ENCODE results near the gene NOP10. TPM values are rescaled to one million over a fixed set of nuclear protein-coding genes. Genes with fewer than 3 reads are reported as not detected.

NOP10 gene
- total and polyA plus RNA-seq, 2 of the 13 experiments (the other 11 are each of a cell fraction or from before 2014, with no cell fraction given), result 239 to 369 TPM

DNA sequence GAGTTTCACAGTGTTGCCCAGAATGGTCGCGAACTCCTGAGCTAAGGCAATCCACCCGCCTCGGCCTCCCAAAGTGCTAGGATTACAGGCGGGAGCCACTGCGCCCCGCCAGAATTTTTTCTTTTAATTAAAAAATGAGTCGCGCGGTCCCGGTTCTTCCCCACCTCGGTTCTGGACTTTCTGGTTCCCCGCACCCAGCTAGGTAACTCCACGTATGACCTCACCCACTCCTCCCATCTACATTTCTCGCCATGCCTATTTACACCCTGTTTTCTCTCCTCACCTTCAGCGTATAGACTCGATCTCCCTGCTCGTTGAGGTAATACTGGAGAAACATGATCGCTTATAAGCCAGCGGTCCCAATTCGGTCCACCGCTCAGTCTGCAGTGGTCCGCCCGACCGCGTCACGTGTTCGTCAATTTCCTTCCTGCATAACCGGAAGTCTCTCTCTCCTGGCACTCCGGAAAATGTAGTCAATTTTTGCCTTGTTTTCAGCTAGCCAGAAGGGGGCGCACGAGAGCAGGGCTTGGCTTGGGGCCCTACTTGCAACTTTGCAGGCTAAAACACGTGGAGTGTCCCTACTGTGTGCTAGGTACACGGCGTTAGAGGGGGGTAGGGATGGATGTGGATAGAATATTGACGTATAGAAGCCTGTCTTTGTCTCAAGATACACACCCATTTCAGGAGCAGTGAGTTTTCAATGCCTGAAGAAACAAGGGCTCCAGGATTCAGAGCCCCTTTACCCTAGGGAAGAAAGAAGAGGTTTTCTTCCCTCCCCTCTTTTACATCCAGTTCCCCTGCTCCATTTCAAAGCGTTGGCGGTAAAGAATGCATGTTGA lies at the start of gene NOP10, which contains the start of gene NUTM1 (continued):
- TF ChIP-seq REST (IDR thresholded peaks at IDR 0.05; ENCODE audit: borderline replicate concordance in 1 of 2, low read depth in 1 of 2, low read length in 2 of 2) (peak in 1 of 2 experiments; percentile 22; a peak in 1 of 4 replicates), KDM6A (CRISPR knock-in tag; IDR thresholded peaks at IDR 0.05; ENCODE audit: low read depth) (no peak), ZNF878 (CRISPR knock-in tag; IDR thresholded peaks at IDR 0.05) (peak; percentile 75; the same call in 1 of the 2 replicates), ZSCAN12 (CRISPR knock-in tag; IDR thresholded peaks at IDR 0.05) (no peak), HOXA9 (CRISPR knock-in tag; IDR thresholded peaks at IDR 0.05; ENCODE audit: borderline replicate concordance) (no peak), RAD21 (CRISPR knock-in tag; IDR thresholded peaks at IDR 0.05) (peak; percentile 67), HDAC2 (CRISPR knock-in tag; IDR thresholded peaks at IDR 0.05) (peak; percentile 81), GLI4 (CRISPR knock-in tag; IDR thresholded peaks at IDR 0.05; ENCODE audit: borderline replicate concordance) (peak; percentile 70; the same call in 1 of the 2 replicates), SNRNP70 (IDR thresholded peaks at IDR 0.05; ENCODE audit: low read depth, low read length) (no peak), SMARCC2 (IDR thresholded peaks at IDR 0.05) (no peak), NR2F6 (IDR thresholded peaks at IDR 0.05) (no peak), NR2F6 (CRISPR knock-in tag; IDR thresholded peaks at IDR 0.05) (peak; percentile 33; the same call in 1 of the 2 replicates), ZNF282 (IDR thresholded peaks at IDR 0.05; ENCODE audit: partially characterized antibody) (no peak), ZNF614 (CRISPR knock-in tag; IDR thresholded peaks at IDR 0.05; ENCODE audit: borderline replicate concordance) (peak; percentile 47; the same call in 1 of the 2 replicates)
- TF ChIP-seq, protein P1, sequence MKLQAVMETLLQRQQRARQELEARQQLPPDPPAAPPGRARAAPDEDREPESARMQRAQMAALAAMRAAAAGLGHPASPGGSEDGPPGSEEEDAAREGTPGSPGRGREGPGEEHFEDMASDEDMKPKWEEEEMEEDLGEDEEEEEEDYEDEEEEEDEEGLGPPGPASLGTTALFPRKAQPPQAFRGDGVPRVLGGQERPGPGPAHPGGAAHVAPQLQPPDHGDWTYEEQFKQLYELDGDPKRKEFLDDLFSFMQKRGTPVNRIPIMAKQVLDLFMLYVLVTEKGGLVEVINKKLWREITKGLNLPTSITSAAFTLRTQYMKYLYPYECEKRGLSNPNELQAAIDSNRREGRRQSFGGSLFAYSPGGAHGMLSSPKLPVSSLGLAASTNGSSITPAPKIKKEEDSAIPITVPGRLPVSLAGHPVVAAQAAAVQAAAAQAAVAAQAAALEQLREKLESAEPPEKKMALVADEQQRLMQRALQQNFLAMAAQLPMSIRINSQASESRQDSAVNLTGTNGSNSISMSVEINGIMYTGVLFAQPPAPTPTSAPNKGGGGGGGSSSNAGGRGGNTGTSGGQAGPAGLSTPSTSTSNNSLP (IDR thresholded peaks at IDR 0.05; ENCODE audit: low read depth, low read length), result peak; percentile 66
- TF ChIP-seq, protein P2, sequence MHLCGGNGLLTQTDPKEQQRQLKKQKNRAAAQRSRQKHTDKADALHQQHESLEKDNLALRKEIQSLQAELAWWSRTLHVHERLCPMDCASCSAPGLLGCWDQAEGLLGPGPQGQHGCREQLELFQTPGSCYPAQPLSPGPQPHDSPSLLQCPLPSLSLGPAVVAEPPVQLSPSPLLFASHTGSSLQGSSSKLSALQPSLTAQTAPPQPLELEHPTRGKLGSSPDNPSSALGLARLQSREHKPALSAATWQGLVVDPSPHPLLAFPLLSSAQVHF (CRISPR knock-in tag; IDR thresholded peaks at IDR 0.05), result no peak
- TF ChIP-seq, protein P3, sequence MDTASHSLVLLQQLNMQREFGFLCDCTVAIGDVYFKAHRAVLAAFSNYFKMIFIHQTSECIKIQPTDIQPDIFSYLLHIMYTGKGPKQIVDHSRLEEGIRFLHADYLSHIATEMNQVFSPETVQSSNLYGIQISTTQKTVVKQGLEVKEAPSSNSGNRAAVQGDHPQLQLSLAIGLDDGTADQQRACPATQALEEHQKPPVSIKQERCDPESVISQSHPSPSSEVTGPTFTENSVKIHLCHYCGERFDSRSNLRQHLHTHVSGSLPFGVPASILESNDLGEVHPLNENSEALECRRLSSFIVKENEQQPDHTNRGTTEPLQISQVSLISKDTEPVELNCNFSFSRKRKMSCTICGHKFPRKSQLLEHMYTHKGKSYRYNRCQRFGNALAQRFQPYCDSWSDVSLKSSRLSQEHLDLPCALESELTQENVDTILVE (CRISPR knock-in tag; IDR thresholded peaks at IDR 0.05), result peak; percentile 71; the same call in 1 of the 2 replicates
- TF ChIP-seq, protein P4, sequence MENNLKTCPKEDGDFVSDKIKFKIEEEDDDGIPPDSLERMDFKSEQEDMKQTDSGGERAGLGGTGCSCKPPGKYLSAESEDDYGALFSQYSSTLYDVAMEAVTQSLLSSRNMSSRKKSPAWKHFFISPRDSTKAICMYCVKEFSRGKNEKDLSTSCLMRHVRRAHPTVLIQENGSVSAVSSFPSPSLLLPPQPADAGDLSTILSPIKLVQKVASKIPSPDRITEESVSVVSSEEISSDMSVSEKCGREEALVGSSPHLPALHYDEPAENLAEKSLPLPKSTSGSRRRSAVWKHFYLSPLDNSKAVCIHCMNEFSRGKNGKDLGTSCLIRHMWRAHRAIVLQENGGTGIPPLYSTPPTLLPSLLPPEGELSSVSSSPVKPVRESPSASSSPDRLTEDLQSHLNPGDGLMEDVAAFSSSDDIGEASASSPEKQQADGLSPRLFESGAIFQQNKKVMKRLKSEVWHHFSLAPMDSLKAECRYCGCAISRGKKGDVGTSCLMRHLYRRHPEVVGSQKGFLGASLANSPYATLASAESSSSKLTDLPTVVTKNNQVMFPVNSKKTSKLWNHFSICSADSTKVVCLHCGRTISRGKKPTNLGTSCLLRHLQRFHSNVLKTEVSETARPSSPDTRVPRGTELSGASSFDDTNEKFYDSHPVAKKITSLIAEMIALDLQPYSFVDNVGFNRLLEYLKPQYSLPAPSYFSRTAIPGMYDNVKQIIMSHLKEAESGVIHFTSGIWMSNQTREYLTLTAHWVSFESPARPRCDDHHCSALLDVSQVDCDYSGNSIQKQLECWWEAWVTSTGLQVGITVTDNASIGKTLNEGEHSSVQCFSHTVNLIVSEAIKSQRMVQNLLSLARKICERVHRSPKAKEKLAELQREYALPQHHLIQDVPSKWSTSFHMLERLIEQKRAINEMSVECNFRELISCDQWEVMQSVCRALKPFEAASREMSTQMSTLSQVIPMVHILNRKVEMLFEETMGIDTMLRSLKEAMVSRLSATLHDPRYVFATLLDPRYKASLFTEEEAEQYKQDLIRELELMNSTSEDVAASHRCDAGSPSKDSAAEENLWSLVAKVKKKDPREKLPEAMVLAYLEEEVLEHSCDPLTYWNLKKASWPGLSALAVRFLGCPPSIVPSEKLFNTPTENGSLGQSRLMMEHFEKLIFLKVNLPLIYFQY (CRISPR knock-in tag; IDR thresholded peaks at IDR 0.05; ENCODE audit: borderline replicate concordance), result peak; percentile 79
